ENCODE measurements around the gene PRDM11.

Gene PRDM11

DNA sequence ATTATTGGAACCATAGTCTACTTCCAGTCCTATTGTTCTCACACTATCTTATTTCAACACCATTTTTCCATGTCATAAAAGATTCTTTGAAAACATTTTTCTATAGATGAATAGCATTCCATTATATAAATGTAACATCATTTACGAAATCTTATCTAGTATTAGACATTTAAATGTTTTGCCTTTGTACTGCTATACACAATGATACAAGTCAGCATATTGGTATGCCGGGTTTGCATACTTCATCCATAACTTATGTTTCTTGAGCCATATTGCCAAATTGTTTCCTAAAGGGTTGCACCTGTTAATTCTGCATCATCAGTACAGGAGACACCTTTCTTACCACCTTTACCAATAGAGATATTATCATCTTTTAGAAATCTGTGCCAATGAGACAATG, 71.6 kb downstream of the PRDM11 start:
- Histone ChIP-seq H3K27me3 (ENCODE audit: insufficient read depth, low read length) (no peaks in the 10 kb centered on the region), H3K4me3 (ENCODE audit: low read length) (no peak overlapping the region), H3K9me3 (ENCODE audit: insufficient read depth, low read depth, low read length) (no peaks in the 10 kb centered on the region), H3K9ac (ENCODE audit: low read depth, low read length) (no peak overlapping the region), H3K4me1 (ENCODE audit: insufficient read depth, low read length) (no peaks in the 10 kb centered on the region), H3K36me3 (ENCODE audit: insufficient read depth, low read depth, low read length) (no peaks in the 10 kb centered on the region), H3K27ac (ENCODE audit: low read length) (no peak overlapping the region)

DNA sequence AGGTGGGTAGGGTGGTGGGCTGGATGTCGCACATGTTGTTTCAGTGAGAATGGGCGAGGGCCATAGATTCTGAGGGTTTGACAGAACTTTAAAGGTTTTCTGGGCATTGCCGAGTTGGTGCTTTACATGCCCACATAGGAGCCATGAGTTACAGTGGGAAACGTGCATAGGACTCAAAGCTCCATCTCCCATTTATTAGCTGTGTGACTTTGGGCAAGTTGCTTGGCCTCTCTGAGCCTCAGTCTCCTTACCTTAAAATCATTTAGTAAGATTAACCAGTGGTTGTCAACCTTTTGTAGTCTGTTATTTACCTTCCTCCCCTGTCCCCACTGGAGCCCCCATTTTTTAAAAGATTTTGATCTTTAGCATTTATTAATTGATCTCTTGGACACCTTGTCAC, 72.3 kb downstream of the PRDM11 start:
- no peak overlapping the region for H3K4me3 ChIP-seq (ENCODE audit: low read length)
- no peaks in the 10 kb centered on the region for H3K27me3 ChIP-seq (ENCODE audit: insufficient read depth, low read length)
- no peak overlapping the region for H3K9ac ChIP-seq (ENCODE audit: low read depth, low read length)
- H3K4me1 ChIP-seq (ENCODE audit: insufficient read depth, low read length) = no peaks in the 10 kb centered on the region
- H3K36me3 ChIP-seq (ENCODE audit: insufficient read depth, low read depth, low read length) = no peaks in the 10 kb centered on the region
- no peak overlapping the region for H3K27ac ChIP-seq (ENCODE audit: low read length)
- no peaks in the 10 kb centered on the region for H3K9me3 ChIP-seq (ENCODE audit: insufficient read depth, low read depth, low read length)

DNA sequence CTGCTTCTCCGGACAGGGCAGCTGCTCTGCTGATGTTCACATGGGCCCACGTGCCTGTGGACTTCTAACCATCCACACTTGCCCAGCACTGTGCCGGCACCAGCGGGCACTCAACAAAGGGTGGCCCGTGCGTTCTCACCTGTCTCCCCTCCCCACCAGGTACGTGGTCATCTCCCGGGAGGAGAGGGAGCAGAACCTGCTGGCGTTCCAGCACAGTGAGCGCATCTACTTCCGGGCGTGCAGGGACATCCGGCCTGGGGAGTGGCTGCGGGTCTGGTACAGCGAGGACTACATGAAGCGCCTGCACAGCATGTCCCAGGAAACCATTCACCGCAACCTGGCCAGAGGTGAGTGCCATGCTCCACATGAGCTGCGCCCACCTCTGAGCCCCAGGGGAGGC, 73.0 kb downstream of the PRDM11 start:
- no peaks in the 10 kb centered on the region for H3K27me3 ChIP-seq (ENCODE audit: insufficient read depth, low read length)
- no peak overlapping the region for H3K27ac ChIP-seq (ENCODE audit: low read length)
- no peak overlapping the region for H3K4me3 ChIP-seq (ENCODE audit: low read length)
- no peaks in the 10 kb centered on the region for H3K9me3 ChIP-seq (ENCODE audit: insufficient read depth, low read depth, low read length)
- no peaks in the 10 kb centered on the region for H3K4me1 ChIP-seq (ENCODE audit: insufficient read depth, low read length)
- H3K9ac ChIP-seq (ENCODE audit: low read depth, low read length) = no peak overlapping the region
- H3K36me3 ChIP-seq (ENCODE audit: insufficient read depth, low read depth, low read length) = no peaks in the 10 kb centered on the region

DNA sequence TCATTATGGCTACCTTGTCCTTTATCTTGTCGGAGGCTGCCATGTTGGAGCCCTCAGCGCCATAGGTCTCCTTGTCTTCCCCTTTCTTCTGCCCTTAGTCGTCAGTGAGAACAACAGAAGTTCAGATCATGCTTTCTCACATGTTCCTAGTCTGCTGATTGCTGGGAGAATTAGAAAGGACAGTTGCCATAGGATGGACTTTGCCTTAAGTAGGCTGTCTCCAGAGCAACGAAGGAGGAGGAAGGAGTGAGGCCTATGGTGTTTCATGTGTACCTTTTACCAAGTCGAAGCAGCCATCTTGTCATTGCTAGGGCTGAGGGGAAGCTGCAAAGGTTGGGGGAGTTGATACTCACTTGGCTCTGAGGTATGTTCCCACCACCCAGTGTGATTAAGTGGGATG, 77.1 kb downstream of the PRDM11 start:
- no peaks in the 10 kb centered on the region for H3K4me1 ChIP-seq (ENCODE audit: insufficient read depth, low read length)
- no peak overlapping the region for H3K27ac ChIP-seq (ENCODE audit: low read length)
- no peaks in the 10 kb centered on the region for H3K27me3 ChIP-seq (ENCODE audit: insufficient read depth, low read length)
- H3K9ac ChIP-seq (ENCODE audit: low read depth, low read length) = no peak overlapping the region
- H3K9me3 ChIP-seq (ENCODE audit: insufficient read depth, low read depth, low read length) = no peaks in the 10 kb centered on the region
- no peak overlapping the region for H3K4me3 ChIP-seq (ENCODE audit: low read length)
- no peaks in the 10 kb centered on the region for H3K36me3 ChIP-seq (ENCODE audit: insufficient read depth, low read depth, low read length)

DNA sequence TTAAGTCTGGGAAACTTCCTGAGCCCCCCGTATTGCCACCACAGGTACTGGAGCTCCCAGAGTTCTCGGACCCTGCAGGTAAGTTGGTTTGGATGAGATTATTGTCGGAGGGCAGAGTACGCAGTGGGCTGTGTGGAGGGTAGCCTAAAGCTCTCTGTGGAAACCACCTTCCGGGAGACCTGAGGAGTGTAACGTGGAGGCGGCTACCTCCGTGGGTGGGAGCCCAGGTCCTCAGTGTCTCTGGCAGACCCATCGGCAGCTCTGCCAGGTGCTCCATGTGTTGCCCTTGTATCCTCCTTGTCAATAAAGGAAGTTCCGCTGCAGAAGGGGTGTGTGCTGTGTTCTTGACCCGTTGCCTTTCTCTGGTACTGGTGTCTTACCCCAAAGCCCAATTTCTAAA, 78.3 kb downstream of the PRDM11 start:
- H3K27me3 ChIP-seq (ENCODE audit: insufficient read depth, low read length) = no peaks in the 10 kb centered on the region
- no peak overlapping the region for H3K27ac ChIP-seq (ENCODE audit: low read length)
- no peak overlapping the region for H3K4me3 ChIP-seq (ENCODE audit: low read length)
- no peaks in the 10 kb centered on the region for H3K9me3 ChIP-seq (ENCODE audit: insufficient read depth, low read depth, low read length)
- no peaks in the 10 kb centered on the region for H3K36me3 ChIP-seq (ENCODE audit: insufficient read depth, low read depth, low read length)
- no peaks in the 10 kb centered on the region for H3K4me1 ChIP-seq (ENCODE audit: insufficient read depth, low read length)
- no peak overlapping the region for H3K9ac ChIP-seq (ENCODE audit: low read depth, low read length)

DNA sequence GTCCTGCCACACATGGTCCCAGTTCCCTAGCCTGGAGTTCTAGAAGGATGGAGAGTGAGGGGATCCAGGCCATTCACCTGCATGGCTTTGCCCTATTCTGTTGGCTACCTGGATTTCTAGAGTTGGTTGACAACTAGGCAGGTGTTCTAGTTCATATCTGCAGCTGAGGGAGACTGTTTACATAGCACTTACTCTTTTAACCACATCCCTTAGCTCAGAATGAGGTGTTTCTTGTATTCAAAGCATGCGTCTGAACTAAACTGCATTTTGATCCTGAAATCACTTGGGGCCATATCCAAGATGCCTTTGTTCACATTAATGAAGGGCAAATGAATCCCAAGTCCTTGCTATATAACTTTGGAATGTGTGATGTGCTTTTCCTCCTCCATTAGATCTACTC, 78.8 kb downstream of the PRDM11 start:
- Histone ChIP-seq H3K27ac (ENCODE audit: low read length) (no peak overlapping the region), H3K4me1 (ENCODE audit: insufficient read depth, low read length) (no peaks in the 10 kb centered on the region), H3K9me3 (ENCODE audit: insufficient read depth, low read depth, low read length) (no peaks in the 10 kb centered on the region), H3K36me3 (ENCODE audit: insufficient read depth, low read depth, low read length) (no peaks in the 10 kb centered on the region), H3K9ac (ENCODE audit: low read depth, low read length) (no peak overlapping the region), H3K27me3 (ENCODE audit: insufficient read depth, low read length) (no peaks in the 10 kb centered on the region), H3K4me3 (ENCODE audit: low read length) (no peak overlapping the region)

DNA sequence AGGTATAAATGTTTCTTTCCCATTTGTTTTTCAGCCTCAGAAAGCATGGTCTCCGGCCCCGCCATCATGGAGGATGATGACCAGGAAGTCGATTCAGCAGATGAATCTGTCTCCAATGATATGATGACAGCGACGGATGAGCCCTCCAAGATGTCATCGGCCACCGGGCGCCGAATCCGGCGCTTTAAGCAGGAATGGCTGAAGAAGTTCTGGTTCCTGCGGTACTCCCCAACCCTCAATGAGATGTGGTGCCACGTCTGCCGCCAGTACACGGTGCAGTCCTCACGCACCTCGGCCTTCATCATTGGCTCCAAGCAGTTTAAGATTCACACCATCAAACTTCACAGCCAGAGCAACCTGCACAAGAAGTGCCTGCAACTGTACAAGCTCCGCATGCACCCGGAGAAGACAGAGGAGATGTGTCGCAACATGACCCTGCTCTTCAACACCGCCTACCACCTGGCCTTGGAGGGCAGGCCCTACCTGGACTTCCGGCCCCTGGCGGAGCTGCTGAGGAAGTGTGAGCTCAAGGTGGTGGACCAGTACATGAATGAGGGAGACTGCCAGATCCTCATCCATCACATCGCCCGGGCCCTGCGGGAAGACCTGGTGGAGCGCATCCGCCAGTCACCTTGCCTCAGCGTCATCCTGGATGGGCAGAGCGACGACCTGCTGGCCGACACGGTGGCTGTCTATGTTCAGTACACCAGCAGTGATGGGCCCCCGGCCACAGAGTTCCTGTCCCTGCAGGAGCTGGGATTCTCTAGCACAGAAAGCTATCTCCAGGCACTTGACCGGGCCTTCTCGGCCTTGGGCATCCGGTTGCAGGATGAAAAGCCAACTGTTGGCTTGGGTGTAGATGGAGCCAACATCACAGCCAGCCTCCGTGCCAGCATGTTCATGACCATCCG, 79.8 kb downstream of the PRDM11 start:
- Histone ChIP-seq H3K9ac (ENCODE audit: low read depth, low read length) (no peak overlapping the region), H3K27me3 (ENCODE audit: insufficient read depth, low read length) (no peaks in the 10 kb centered on the region), H3K9me3 (ENCODE audit: insufficient read depth, low read depth, low read length) (no peaks in the 10 kb centered on the region), H3K4me1 (ENCODE audit: insufficient read depth, low read length) (no peaks in the 10 kb centered on the region), H3K36me3 (ENCODE audit: insufficient read depth, low read depth, low read length) (no peaks in the 10 kb centered on the region), H3K27ac (ENCODE audit: low read length) (no peak overlapping the region), H3K4me3 (ENCODE audit: low read length) (no peak overlapping the region)

DNA sequence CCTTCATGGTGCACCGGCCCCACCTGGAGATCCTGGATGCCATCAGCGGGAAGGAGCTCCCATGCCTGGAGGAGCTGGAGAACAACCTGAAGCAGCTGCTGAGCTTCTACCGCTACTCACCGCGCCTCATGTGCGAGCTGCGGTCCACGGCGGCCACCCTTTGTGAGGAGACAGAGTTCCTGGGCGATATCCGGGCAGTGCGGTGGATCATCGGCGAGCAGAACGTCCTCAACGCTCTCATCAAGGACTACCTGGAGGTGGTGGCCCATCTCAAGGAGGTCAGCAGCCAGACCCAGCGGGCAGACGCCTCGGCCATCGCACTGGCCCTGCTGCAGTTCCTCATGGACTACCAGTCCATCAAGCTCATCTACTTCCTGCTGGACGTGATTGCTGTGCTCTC, 80.5 kb downstream of the PRDM11 start:
- Histone ChIP-seq H3K4me3 (ENCODE audit: low read length) (no peak overlapping the region), H3K9ac (ENCODE audit: low read depth, low read length) (no peak overlapping the region), H3K9me3 (ENCODE audit: insufficient read depth, low read depth, low read length) (no peaks in the 10 kb centered on the region), H3K27me3 (ENCODE audit: insufficient read depth, low read length) (no peaks in the 10 kb centered on the region), H3K27ac (ENCODE audit: low read length) (no peak overlapping the region), H3K36me3 (ENCODE audit: insufficient read depth, low read depth, low read length) (no peaks in the 10 kb centered on the region), H3K4me1 (ENCODE audit: insufficient read depth, low read length) (no peaks in the 10 kb centered on the region)

DNA sequence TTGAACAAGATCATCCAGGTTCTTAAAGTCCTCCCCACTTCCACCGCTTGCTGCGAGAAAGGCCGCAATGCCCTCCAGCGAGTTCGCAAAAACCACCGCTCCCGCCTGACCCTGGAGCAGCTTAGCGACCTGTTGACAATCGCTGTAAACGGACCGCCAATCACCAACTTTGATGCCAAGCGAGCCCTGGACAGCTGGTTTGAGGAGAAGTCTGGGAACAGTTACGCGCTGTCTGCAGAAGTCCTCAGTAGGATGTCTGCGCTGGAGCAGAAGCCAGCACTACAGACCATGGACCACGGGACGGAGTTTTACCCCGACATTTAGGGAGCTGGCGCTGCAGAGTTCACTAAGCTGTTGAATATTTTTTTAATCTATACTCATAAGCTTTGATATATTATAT, 81.4 kb downstream of the PRDM11 start:
- Histone ChIP-seq H3K9me3 (ENCODE audit: insufficient read depth, low read depth, low read length) (no peaks in the 10 kb centered on the region), H3K9ac (ENCODE audit: low read depth, low read length) (no peak overlapping the region), H3K4me3 (ENCODE audit: low read length) (no peak overlapping the region), H3K4me1 (ENCODE audit: insufficient read depth, low read length) (no peaks in the 10 kb centered on the region), H3K27me3 (ENCODE audit: insufficient read depth, low read length) (no peaks in the 10 kb centered on the region), H3K27ac (ENCODE audit: low read length) (no peak overlapping the region), H3K36me3 (ENCODE audit: insufficient read depth, low read depth, low read length) (no peaks in the 10 kb centered on the region)

DNA sequence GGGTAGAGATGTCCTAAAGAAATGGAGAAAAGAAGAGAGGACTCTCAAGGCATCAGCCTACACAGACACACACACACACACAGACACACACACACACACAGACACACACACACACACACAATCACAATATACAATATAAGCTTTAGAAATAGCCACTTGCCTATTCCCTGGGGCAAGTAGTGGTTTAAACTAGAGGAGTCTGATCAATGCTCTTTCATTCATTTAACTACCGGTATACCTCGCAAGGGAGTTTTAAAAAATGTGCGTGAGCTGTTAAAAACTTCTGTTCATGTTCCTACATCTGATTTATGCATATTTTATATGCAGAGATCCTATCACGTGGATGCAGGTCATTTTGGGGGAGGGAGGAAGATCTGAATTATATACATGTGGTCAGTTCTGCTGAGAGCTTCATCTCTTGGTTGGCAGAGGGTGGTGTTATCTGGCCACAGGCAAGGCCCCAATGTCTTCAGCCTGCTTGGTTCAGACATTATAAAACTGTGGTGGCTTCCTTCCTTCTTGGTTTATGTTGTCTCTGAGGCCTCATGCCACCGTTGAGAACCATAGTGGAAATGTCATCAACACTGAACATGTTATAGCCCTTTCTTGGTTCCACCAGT, 83.1 kb downstream of the PRDM11 start:
- H3K27me3 ChIP-seq (ENCODE audit: insufficient read depth, low read length) = no peaks in the 10 kb centered on the region
- H3K27ac ChIP-seq (ENCODE audit: low read length) = no peak overlapping the region
- H3K4me3 ChIP-seq (ENCODE audit: low read length) = no peak overlapping the region
- H3K9ac ChIP-seq (ENCODE audit: low read depth, low read length) = no peak overlapping the region; the same call in 1 of the 2 replicates
- H3K36me3 ChIP-seq (ENCODE audit: insufficient read depth, low read depth, low read length) = no peaks in the 10 kb centered on the region
- no peaks in the 10 kb centered on the region for H3K9me3 ChIP-seq (ENCODE audit: insufficient read depth, low read depth, low read length)
- no peaks in the 10 kb centered on the region for H3K4me1 ChIP-seq (ENCODE audit: insufficient read depth, low read length)

DNA sequence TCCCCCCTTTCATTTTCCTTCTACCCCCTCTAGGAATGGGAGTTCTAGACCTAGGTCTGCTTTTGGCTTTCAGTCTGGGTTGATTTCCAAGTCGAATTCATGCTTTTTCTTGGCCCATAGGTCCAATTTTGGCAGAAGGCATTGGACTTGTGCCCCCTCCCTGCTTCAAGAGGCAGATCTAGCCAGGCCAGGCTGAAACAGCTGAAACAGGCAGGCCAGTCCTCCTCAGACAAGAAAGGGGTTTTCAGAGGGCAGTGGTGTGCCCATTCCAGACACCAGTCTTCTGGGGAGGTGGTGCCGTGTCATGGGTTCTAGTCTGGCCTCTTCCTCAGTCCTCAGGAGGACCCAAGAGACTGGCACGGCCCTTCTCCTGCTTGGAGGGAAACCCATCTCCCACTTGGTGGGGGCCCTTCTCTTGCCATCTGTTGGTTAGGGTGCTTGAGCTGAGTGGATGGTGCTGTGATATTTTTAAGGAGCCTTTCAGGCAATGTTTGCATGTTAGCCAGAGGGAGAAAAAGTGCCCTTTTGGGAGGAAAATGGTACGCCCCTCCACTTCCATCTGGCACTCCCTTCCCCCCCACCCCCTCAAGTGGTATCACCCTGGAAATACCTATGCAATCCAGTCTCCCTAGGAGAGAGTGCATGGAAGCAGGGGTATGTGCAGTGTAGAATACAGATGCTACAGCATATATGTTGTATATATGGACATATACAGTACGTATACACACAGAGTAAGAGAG, 86.1 kb downstream of the PRDM11 start:
- Histone ChIP-seq H3K36me3 (ENCODE audit: insufficient read depth, low read depth, low read length) (no peaks in the 10 kb centered on the region), H3K9me3 (ENCODE audit: insufficient read depth, low read depth, low read length) (no peaks in the 10 kb centered on the region), H3K4me1 (ENCODE audit: insufficient read depth, low read length) (no peaks in the 10 kb centered on the region)

More for the DNA sequence above, 86.1 kb downstream of the PRDM11 start:
- no peak overlapping the region for H3K4me3 ChIP-seq (ENCODE audit: low read length)
- H3K9ac ChIP-seq (ENCODE audit: low read depth, low read length) = no peak overlapping the region
- no peak overlapping the region for H3K27ac ChIP-seq (ENCODE audit: low read length)
- H3K27me3 ChIP-seq (ENCODE audit: insufficient read depth, low read length) = peaks cover 5% of the 10 kb centered on the region; the same call in 1 of the 2 replicates

Data from iPS-20b (cell line).